IPS-18a (cell line): ENCODE results near the gene PRF1.

Experiments
- H3K27ac ChIP-seq: one replicate; pipeline ENCODE4 v1.5.1; 2013; ENCODE audit warnings: low read length
- H3K27me3 ChIP-seq: one replicate; pipeline ENCODE4 v1.6.1; 2013; ENCODE audit warnings: mild to moderate bottlenecking, low read length; ENCODE audit not compliant: control insufficient read depth, insufficient read depth
- H3K36me3 ChIP-seq: one replicate; pipeline ENCODE4 v1.6.1; 2013; ENCODE audit warnings: low read depth, low read length; ENCODE audit not compliant: control insufficient read depth
- H3K4me1 ChIP-seq: one replicate; pipeline ENCODE4 v1.6.1; 2013; ENCODE audit warnings: low read depth, low read length; ENCODE audit not compliant: control insufficient read depth
- H3K4me3 ChIP-seq: one replicate; pipeline ENCODE4 v1.5.1; 2013; ENCODE audit warnings: low read length
- H3K9ac ChIP-seq: one replicate; pipeline ENCODE4 v1.6.1; 2013; ENCODE audit warnings: mild to moderate bottlenecking, low read length, moderate library complexity
- H3K9me3 ChIP-seq: one replicate; pipeline ENCODE4 v1.6.1; 2013; ENCODE audit warnings: low read depth, low read length; ENCODE audit not compliant: control insufficient read depth

PRF1 gene

GRCh38 chr10:70589762-70590654 is 12.5 kb downstream of the PRF1 start:
- no peaks in the 10 kb centered on the region for H3K36me3 ChIP-seq
- no peaks in the 10 kb centered on the region for H3K27me3 ChIP-seq
- H3K27ac ChIP-seq: no peak overlapping the region
- no peak overlapping the region for H3K4me3 ChIP-seq
- no peaks in the 10 kb centered on the region for H3K9me3 ChIP-seq
- no peak overlapping the region for H3K9ac ChIP-seq
- H3K4me1 ChIP-seq: peaks cover 4% of the 10 kb centered on the region

DNA sequence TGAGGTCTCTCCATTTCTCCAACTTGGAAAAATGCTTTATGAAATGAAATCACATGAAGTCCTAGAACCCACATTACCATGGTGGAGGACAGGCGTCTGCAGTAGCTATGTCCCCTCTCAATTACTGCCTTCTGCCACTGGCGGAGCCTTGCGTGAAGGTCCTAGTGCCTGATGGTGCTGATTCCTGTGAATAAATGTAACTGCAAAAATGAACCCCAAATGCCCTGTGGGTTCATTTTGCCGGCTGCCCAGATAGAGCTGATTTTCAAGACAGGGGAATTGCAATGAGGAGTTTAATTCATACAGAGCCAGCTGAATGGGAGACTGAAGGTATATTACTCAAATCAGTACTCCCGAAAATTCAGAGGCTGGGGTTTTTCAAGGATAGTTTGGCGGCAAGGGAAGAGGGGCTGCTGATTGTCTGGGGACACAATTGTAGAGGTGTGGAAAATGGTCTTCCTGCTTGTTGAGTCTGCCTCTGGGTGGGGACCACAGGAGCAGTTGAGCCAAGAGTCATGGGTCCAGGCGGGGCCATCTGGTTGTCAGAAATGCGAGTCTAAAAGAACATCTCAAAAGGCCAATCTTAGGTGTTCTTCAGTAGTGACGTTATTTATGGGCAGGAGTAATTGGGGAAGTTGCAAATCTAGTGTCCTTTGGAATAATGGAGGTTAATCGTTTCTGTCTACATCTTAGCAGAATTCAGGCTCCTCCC is 13.5 kb downstream of the PRF1 start:
- Histone ChIP-seq H3K27ac (no peak overlapping the region), H3K27me3 (no peaks in the 10 kb centered on the region), H3K9ac (no peak overlapping the region), H3K36me3 (no peaks in the 10 kb centered on the region), H3K4me3 (no peak overlapping the region), H3K4me1 (peaks cover 10% of the 10 kb centered on the region), H3K9me3 (no peaks in the 10 kb centered on the region)

GRCh38 chr10:70588255-70588654 is 14.3 kb downstream of the PRF1 start:
- Histone ChIP-seq H3K9ac (no peak overlapping the region), H3K27me3 (no peaks in the 10 kb centered on the region), H3K9me3 (no peaks in the 10 kb centered on the region), H3K27ac (no peak overlapping the region), H3K4me1 (peaks cover 10% of the 10 kb centered on the region), H3K4me3 (no peak overlapping the region), H3K36me3 (no peaks in the 10 kb centered on the region)

GRCh38 chr10:70587045-70587658 is 15.4 kb downstream of the PRF1 start:
- Histone ChIP-seq H3K9me3 (no peaks in the 10 kb centered on the region), H3K4me3 (no peak overlapping the region), H3K27me3 (no peaks in the 10 kb centered on the region), H3K9ac (no peak overlapping the region), H3K36me3 (no peaks in the 10 kb centered on the region), H3K4me1 (peaks cover 10% of the 10 kb centered on the region), H3K27ac (no peak overlapping the region)

DNA sequence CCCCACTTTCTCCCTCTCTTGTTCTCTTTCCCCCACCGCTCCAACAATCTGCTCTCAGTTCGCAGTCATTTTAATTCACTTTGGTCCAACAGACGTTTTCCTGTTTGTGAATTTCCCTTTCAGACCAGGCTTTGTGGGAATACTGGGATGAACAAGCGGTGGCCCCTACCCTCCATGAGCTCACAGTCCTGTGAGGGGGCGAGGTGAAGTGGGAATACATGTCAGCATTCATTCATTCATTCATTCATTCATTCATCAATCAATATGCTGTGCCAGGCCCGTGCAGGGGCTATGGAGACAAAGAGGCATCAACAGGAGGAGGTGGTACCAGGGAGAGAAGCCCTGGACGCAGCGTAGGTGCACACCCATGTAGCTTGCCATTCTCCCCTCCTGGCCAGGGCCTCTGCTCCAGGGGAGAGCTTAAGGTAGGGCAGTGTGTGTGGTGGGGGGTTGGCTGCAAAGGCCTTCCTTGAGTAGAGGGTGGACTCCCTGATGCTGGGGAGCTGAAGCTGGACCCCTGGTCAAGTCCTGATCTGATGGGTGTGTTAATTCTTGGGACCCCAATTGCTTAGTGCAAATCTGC is 16.1 kb downstream of the PRF1 start:
- no peak overlapping the region for H3K27ac ChIP-seq
- no peak overlapping the region for H3K9ac ChIP-seq
- no peak overlapping the region for H3K4me3 ChIP-seq
- H3K36me3 ChIP-seq: no peaks in the 10 kb centered on the region
- H3K4me1 ChIP-seq: peaks cover 10% of the 10 kb centered on the region
- no peaks in the 10 kb centered on the region for H3K27me3 ChIP-seq
- no peaks in the 10 kb centered on the region for H3K9me3 ChIP-seq

- Histone ChIP-seq H3K4me3 (no peak overlapping the region), H3K4me1 (peaks cover 10% of the 10 kb centered on the region), H3K9me3 (no peaks in the 10 kb centered on the region), H3K27ac (no peak overlapping the region), H3K36me3 (no peaks in the 10 kb centered on the region), H3K9ac (no peak overlapping the region), H3K27me3 (no peaks in the 10 kb centered on the region)
These were observed 16.9 kb downstream of the PRF1 start for GRCh38 chr10:70585578-70586169.

- peaks cover 10% of the 10 kb centered on the region for H3K4me1 ChIP-seq
- H3K27me3 ChIP-seq: no peaks in the 10 kb centered on the region
- H3K4me3 ChIP-seq: no peak overlapping the region
- H3K9me3 ChIP-seq: no peaks in the 10 kb centered on the region
- no peak overlapping the region for H3K27ac ChIP-seq
- no peaks in the 10 kb centered on the region for H3K36me3 ChIP-seq
- no peak overlapping the region for H3K9ac ChIP-seq
These were observed 17.5 kb downstream of the PRF1 start for GRCh38 chr10:70584909-70585544.

DNA sequence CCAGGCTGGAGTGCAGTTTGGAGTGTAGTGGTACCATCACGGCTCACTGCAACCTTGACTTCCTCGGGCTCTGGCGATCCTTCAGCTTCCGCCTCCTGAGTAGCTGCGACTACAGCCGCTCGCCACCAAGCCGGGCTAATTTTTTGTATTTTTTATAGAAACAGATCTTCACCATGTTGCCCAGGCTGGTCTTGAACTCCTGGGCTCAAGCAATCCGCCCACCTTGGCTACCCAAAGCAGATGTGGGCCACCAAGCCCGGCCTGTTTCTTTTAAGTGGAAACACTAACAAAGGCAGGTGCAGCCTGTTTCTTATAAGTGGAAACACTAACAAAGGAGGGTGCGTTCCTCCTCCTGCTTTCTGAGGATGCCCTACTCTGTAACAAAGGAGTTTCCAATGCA is 18.2 kb downstream of the PRF1 start:
- no peaks in the 10 kb centered on the region for H3K9me3 ChIP-seq
- peaks cover 10% of the 10 kb centered on the region for H3K4me1 ChIP-seq
- no peaks in the 10 kb centered on the region for H3K27me3 ChIP-seq
- H3K4me3 ChIP-seq: no peak overlapping the region
- H3K27ac ChIP-seq: no peak overlapping the region
- no peak overlapping the region for H3K9ac ChIP-seq
- no peaks in the 10 kb centered on the region for H3K36me3 ChIP-seq

DNA sequence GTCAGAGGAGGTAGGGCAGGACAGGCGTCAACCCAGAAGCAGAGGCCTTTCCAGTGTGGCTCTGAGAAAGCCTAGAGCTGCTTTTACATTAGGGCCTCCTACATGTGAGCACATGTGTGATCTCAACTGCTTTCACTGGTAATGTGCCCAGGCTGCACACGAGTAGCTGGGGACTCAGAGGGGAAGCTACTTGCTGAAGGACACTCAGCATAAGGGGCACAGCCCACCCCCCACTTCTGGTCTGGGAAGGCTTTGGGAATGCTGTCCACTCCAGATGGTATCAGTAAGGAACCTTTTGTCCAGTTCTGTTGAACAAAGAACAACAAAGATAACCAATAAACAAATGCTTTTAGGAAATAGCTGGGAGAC is 18.9 kb downstream of the PRF1 start:
- Histone ChIP-seq H3K9me3 (no peaks in the 10 kb centered on the region), H3K4me3 (no peak overlapping the region), H3K27me3 (no peaks in the 10 kb centered on the region), H3K27ac (no peak overlapping the region), H3K36me3 (no peaks in the 10 kb centered on the region), H3K4me1 (peaks cover 10% of the 10 kb centered on the region), H3K9ac (no peak overlapping the region)

DNA sequence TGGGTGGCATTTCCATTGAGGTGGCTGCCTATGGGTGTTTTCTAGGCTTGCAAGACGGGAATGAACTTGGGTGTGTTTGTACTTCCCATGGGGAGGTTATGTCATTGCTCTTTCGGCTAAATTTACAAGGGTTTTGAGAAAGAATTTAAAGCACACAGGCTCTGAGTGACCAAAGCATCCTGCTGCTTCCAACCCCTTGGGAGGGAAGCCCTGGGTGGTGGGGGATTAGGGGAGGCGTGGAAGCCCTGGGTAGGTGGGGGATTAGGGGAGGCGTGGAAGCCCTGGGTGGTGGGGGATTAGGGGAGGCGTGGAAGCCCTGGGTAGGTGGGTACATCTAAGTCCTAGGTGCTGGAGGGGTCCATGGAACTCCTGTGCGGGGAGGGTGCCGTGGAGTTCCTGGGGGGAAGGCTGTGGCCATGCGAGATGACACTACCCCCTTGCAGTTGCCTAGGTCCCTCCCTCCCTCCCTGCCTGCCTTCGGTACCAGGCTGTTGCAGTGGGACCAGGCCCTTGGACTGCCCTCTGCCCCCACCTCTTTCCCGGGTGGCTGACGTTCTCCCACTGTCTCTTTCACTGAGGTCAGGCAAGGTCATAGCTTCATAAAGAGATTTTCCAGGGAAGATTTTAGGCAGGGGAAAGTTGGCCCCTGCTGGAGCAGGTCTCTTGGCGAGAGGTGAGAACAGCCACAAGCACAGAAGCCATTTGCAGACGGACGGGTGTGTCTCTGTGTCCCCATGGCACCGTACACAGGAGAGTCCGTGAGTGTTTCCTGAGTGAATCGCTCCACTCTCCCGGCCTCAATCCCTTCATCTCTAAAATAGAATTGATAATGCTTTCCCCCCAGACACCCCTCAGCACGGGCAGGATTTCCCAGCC is 19.5 kb downstream of the PRF1 start:
- no peak overlapping the region for H3K27ac ChIP-seq
- H3K36me3 ChIP-seq: no peaks in the 10 kb centered on the region
- no peaks in the 10 kb centered on the region for H3K27me3 ChIP-seq
- no peaks in the 10 kb centered on the region for H3K9me3 ChIP-seq
- H3K4me3 ChIP-seq: no peak overlapping the region
- H3K9ac ChIP-seq: no peak overlapping the region
- H3K4me1 ChIP-seq: peaks cover 10% of the 10 kb centered on the region
